Skeletal muscle tissue (tissue), 4 donors: ENCODE measurements around the gene AFF3. TPM values are rescaled to one million over a fixed set of nuclear protein-coding genes. Genes with fewer than 3 reads are reported as not detected.

ENCODE experiments used
- H3K27ac ChIP-seq: one replicate; pipeline ENCODE4 v1.7.0; 2013; ENCODE audit warnings: mild to moderate bottlenecking, low read depth, low read length, inconsistent platforms
- H3K27me3 ChIP-seq, 3 donors: one replicate each; pipeline ENCODE4 v1.7.0; 2013; ENCODE audit warnings: low read length in 3 of 3; ENCODE audit not compliant: control insufficient read depth in 3 of 3, insufficient read depth in 3 of 3
- H3K36me3 ChIP-seq, 3 donors: one replicate each; pipeline ENCODE4 v1.7.0; 2013; ENCODE audit warnings: low read length in 3 of 3; ENCODE audit not compliant: control insufficient read depth in 3 of 3, insufficient read depth in 3 of 3
- H3K4me1 ChIP-seq, 3 donors: one replicate each; pipeline ENCODE4 v1.7.0; 2013; ENCODE audit warnings: low read length in 3 of 3, mild to moderate bottlenecking in 3 of 3; ENCODE audit not compliant: control insufficient read depth in 3 of 3, insufficient read depth in 3 of 3
- H3K4me3 ChIP-seq, 3 donors: one replicate each; pipeline ENCODE4 v1.7.0; 2013; ENCODE audit warnings: low read length in 3 of 3
- H3K9ac ChIP-seq, 3 donors: one replicate each; pipeline ENCODE4 v1.7.0; 2013; ENCODE audit warnings: low read length in 3 of 3, mild to moderate bottlenecking in 3 of 3, moderate library complexity in 2 of 3, low read depth in 1 of 3
- H3K9me3 ChIP-seq, 3 donors: one replicate each; pipeline ENCODE4 v1.7.0; 2013; ENCODE audit warnings: low read length in 3 of 3; ENCODE audit not compliant: control insufficient read depth in 3 of 3
- total RNA-seq: library from RNA; depleted of rRNA; stranded (reverse); fragments of >200 nt; gene quantifications from one replicate; pipeline ENCODE4 v1.2.3, GENCODE V29; 2014
- donor health status: Osteomylitis.

AFF3 gene
- total RNA-seq, 1 donor from 2014 or later = 8.4 TPM

- Histone ChIP-seq H3K4me3 (no peak overlapping the region), H3K27me3 (peaks cover 18 to 29% (median 19%) of the 10 kb centered on the region in 3 donors), H3K4me1 (no peaks in the 10 kb centered on the region), H3K9me3 (no peaks in the 10 kb centered on the region), H3K9ac (no peak overlapping the region), H3K27ac (no peak overlapping the region), H3K36me3 (no peaks in the 10 kb centered on the region)
Measured at GRCh38 chr2:99597616-99598015, 544.8 kb downstream of the AFF3 start.

GRCh38 chr2:99595373-99595772 lies 547.0 kb downstream of the AFF3 start:
- H3K9ac ChIP-seq = no peak overlapping the region
- H3K9me3 ChIP-seq = no peaks in the 10 kb centered on the region
- no peaks in the 10 kb centered on the region for H3K4me1 ChIP-seq
- H3K4me3 ChIP-seq = no peak overlapping the region
- peaks cover 5 to 12% (median 7%) of the 10 kb centered on the region in 3 donors for H3K27me3 ChIP-seq
- H3K27ac ChIP-seq = no peak overlapping the region
- no peaks in the 10 kb centered on the region for H3K36me3 ChIP-seq

GRCh38 chr2:99593692-99594427 lies 548.5 kb downstream of the AFF3 start:
- Histone ChIP-seq H3K27ac (no peak overlapping the region), H3K9ac (no peak overlapping the region), H3K4me1 (no peaks in the 10 kb centered on the region), H3K36me3 (no peaks in the 10 kb centered on the region), H3K9me3 (no peaks in the 10 kb centered on the region), H3K4me3 (no peak overlapping the region), H3K27me3 (peaks cover 0 to 8% (median 2%) of the 10 kb centered on the region in 3 donors)

- H3K9me3 ChIP-seq = no peaks in the 10 kb centered on the region
- H3K4me1 ChIP-seq = peaks cover 0 to 7% (median 0%) of the 10 kb centered on the region in 3 donors
- no peaks in the 10 kb centered on the region for H3K27me3 ChIP-seq
- no peak overlapping the region for H3K4me3 ChIP-seq
- H3K9ac ChIP-seq = no peak overlapping the region
- peaks cover 0 to 6% (median 0%) of the 10 kb centered on the region in 3 donors for H3K36me3 ChIP-seq
- no peak overlapping the region for H3K27ac ChIP-seq
Measured at GRCh38 chr2:99576775-99577174, 565.6 kb downstream of the AFF3 start.

GRCh38 chr2:99573634-99574251 lies 568.6 kb downstream of the AFF3 start:
- Histone ChIP-seq H3K4me3 (no peak overlapping the region), H3K9me3 (no peaks in the 10 kb centered on the region), H3K27ac (no peak overlapping the region), H3K36me3 (peaks cover 0 to 7% (median 0%) of the 10 kb centered on the region in 3 donors), H3K9ac (no peak overlapping the region), H3K27me3 (no peaks in the 10 kb centered on the region), H3K4me1 (peaks cover 0 to 7% (median 0%) of the 10 kb centered on the region in 3 donors)

- Histone ChIP-seq H3K9ac (no peak overlapping the region), H3K4me3 (no peak overlapping the region), H3K27ac (no peak overlapping the region)
Measured at GRCh38 chr2:99572373-99573164, 569.8 kb downstream of the AFF3 start.

GRCh38 chr2:99571954-99572353 lies 570.4 kb downstream of the AFF3 start:
- Histone ChIP-seq H3K27ac (no peak overlapping the region), H3K27me3 (peaks cover 0 to 3% (median 0%) of the 10 kb centered on the region in 3 donors), H3K9me3 (no peaks in the 10 kb centered on the region), H3K4me3 (no peak overlapping the region), H3K4me1 (peaks cover 0 to 7% (median 0%) of the 10 kb centered on the region in 3 donors), H3K36me3 (peaks cover 0 to 5% (median 0%) of the 10 kb centered on the region in 3 donors), H3K9ac (no peak overlapping the region)

More at GRCh38 chr2:99572373-99573164, 569.8 kb downstream of the AFF3 start:
- Histone ChIP-seq H3K36me3 (peaks cover 0 to 5% (median 0%) of the 10 kb centered on the region in 3 donors), H3K4me1 (peaks cover 0 to 7% (median 0%) of the 10 kb centered on the region in 3 donors), H3K27me3 (no peaks in the 10 kb centered on the region), H3K9me3 (no peaks in the 10 kb centered on the region)

- no peak overlapping the region for H3K4me3 ChIP-seq
- H3K9ac ChIP-seq = no peak overlapping the region
- no peak overlapping the region for H3K27ac ChIP-seq
- H3K9me3 ChIP-seq = no peaks in the 10 kb centered on the region
- H3K27me3 ChIP-seq = peaks cover 0 to 3% (median 0%) of the 10 kb centered on the region in 3 donors
- H3K36me3 ChIP-seq = peaks cover 0 to 5% (median 0%) of the 10 kb centered on the region in 3 donors
- H3K4me1 ChIP-seq = peaks cover 0 to 7% (median 0%) of the 10 kb centered on the region in 3 donors
Measured at GRCh38 chr2:99571533-99571932, 570.9 kb downstream of the AFF3 start.

GRCh38 chr2:99571021-99571420 lies 571.4 kb downstream of the AFF3 start:
- Histone ChIP-seq H3K36me3 (peaks cover 0 to 5% (median 0%) of the 10 kb centered on the region in 3 donors), H3K4me3 (no peak overlapping the region), H3K4me1 (peaks cover 0 to 7% (median 0%) of the 10 kb centered on the region in 3 donors), H3K27ac (no peak overlapping the region), H3K27me3 (peaks cover 0 to 3% (median 0%) of the 10 kb centered on the region in 3 donors), H3K9ac (no peak overlapping the region), H3K9me3 (no peaks in the 10 kb centered on the region)
